GM12874 (cell line): ENCODE results near the gene KCTD1.

ENCODE experiments used
- CTCF ChIP-seq: IDR thresholded peaks from 2 replicates; pipeline ENCODE4 v1.5.1; 2011; ENCODE audit warnings: low read depth, mild to moderate bottlenecking, control low read depth, low read length, moderate library complexity; ENCODE audit not compliant: insufficient read depth

The KCTD1 gene

GRCh38 chr18:26454616-26455015 is 93.7 kb downstream of the KCTD1 start:
- TF ChIP-seq CTCF, result no peak

GRCh38 chr18:26454192-26454591 is 94.2 kb downstream of the KCTD1 start:
- no peak for TF ChIP-seq CTCF

GRCh38 chr18:26453386-26453901 is 94.9 kb downstream of the KCTD1 start:
- TF ChIP-seq CTCF, result no peak

- TF ChIP-seq CTCF, result no peak
Measured at GRCh38 chr18:26450989-26451682, 97.2 kb downstream of the KCTD1 start.

GRCh38 chr18:26448714-26449159 is 99.6 kb downstream of the KCTD1 start:
- TF ChIP-seq CTCF, result no peak

- no peak for TF ChIP-seq CTCF
Measured at GRCh38 chr18:26443853-26444252, 104.5 kb downstream of the KCTD1 start.

GRCh38 chr18:26442126-26442525 is 106.2 kb downstream of the KCTD1 start:
- no peak for TF ChIP-seq CTCF
